22Rv1 (cell line): ENCODE measurements around the gene PLEKHA6.

Source experiments
- CTCF ChIP-seq: fragments of 450-650 bp; IDR thresholded peaks from 2 replicates; pipeline ENCODE4 v1.5.1; 2017; ENCODE audit warnings: mild to moderate bottlenecking
- ZFX ChIP-seq: fragments of 450-650 bp; IDR thresholded peaks from 2 replicates; pipeline ENCODE4 v1.6.1; 2017; ENCODE audit warnings: antibody characterized with exemption, borderline replicate concordance

DNA sequence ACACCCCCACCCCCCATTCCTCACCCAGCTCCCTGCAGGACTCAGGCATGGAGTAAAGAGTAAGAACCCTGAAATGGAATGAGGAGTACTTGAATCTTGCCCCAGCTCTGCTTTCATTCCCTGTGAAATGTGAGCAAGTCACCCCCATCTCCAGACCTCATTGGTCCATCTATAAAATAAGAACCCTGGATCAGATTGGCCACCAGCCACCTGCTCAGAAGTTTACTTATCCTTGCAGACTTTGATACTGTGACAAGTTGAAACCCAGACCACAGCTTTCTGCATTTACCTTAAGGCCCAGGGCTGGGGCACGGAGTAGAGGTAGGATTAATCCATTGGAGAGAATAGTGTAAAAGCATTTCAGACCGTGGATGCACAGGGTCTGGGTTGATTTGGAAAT lies 165.6 kb downstream of the PLEKHA6 start:
- TF ChIP-seq CTCF (no peak), ZFX (no peak)
